LNCaP clone FGC (cell line): ENCODE data around the gene FREM1.
"Not testable (repeated sequence)": the region's sequence is repeated elsewhere in the genome, so short reads cannot be mapped to it uniquely, and the experiment has no call there.

Experiments used
- DNase-seq: peaks from one replicate; pipeline ENCODE4 v3.0.0-alpha.2; 2011; ENCODE audit warnings: low read depth
- H3K4me3 ChIP-seq: 2 replicates; pipeline ENCODE4 v1.5.1; 2011; ENCODE audit warnings: mild to moderate bottlenecking, low read depth, low read length, control low read depth
- TF ChIP-seq, protein P1 (sequence below): IDR thresholded peaks from 2 replicates; pipeline ENCODE4 v1.5.1; 2012; ENCODE audit warnings: mild to moderate bottlenecking; ENCODE audit not compliant: control insufficient read depth, insufficient read depth; ENCODE audit errors: extremely low read depth

FREM1 gene

GRCh38 chr9:14926941-14927624 lies 16.9 kb upstream of the FREM1 start:
- H3K4me3 ChIP-seq = no peak overlapping the region
- TF ChIP-seq, protein P1, sequence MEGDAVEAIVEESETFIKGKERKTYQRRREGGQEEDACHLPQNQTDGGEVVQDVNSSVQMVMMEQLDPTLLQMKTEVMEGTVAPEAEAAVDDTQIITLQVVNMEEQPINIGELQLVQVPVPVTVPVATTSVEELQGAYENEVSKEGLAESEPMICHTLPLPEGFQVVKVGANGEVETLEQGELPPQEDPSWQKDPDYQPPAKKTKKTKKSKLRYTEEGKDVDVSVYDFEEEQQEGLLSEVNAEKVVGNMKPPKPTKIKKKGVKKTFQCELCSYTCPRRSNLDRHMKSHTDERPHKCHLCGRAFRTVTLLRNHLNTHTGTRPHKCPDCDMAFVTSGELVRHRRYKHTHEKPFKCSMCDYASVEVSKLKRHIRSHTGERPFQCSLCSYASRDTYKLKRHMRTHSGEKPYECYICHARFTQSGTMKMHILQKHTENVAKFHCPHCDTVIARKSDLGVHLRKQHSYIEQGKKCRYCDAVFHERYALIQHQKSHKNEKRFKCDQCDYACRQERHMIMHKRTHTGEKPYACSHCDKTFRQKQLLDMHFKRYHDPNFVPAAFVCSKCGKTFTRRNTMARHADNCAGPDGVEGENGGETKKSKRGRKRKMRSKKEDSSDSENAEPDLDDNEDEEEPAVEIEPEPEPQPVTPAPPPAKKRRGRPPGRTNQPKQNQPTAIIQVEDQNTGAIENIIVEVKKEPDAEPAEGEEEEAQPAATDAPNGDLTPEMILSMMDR = no peak
- peak; percentile 22 for DNase-seq

DNA sequence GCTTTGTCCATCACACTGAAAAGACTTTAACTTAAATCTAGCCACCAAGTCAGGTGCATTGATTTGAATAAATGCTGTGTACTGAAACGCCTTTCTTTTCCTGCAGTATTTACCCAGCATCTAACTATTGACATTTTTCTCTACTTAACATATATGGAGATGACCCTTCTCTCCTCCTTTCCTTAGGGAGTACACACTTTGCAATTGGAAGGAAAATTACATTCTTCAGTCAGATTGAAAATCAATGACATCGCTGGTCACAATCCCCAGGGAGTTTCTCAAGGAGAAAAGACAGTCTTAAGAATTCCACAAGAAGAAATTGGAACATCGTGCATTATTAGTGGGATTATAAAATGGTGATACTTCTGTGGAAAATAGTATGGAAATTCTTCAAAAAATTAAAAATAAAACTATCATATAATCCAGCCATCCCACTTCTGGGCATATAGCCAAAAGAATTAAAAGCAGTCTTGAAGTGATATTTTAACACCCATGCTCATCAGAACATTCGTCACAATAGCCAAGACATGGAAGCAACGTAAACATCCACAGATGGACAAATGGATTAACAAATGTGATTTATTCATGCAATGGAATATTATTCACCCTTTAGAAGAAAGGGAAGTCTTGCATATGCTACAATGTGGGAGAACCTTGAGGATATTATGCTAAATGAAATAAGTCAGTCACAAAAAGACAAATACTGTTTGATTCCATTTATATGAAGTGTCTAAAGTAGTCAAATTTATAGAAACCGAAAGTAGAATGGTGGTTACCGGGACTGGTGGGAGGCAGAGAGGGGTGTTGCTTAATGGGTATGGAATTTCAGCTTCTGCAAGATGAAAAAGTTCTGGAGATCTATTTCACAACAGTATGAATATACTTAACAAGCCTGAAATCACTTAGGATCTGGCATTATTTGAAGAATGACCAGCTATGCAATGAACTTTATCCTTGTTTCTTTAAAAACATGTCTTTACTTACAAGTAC lies 14.3 kb upstream of the FREM1 start:
- H3K4me3 ChIP-seq = no peak overlapping the region
- TF ChIP-seq, protein P1 = no peak
- no peak for DNase-seq

GRCh38 chr9:14923701-14924100 lies 13.5 kb upstream of the FREM1 start:
- DNase-seq = no peak
- TF ChIP-seq, protein P1 = no peak
- no peak overlapping the region for H3K4me3 ChIP-seq

GRCh38 chr9:14920805-14921204 lies 10.6 kb upstream of the FREM1 start:
- not testable (repeated sequence) for DNase-seq

GRCh38 chr9:14913366-14913765 lies 3.1 kb upstream of the FREM1 start:
- TF ChIP-seq, protein P1 = no peak
- H3K4me3 ChIP-seq = no peak overlapping the region
- no peak for DNase-seq

More at GRCh38 chr9:14920805-14921204, 10.6 kb upstream of the FREM1 start:
- not testable (repeated sequence) for H3K4me3 ChIP-seq

- no peak for DNase-seq
- no peak overlapping the region for H3K4me3 ChIP-seq
- TF ChIP-seq, protein P1 = no peak
These were observed 2.6 kb upstream of the FREM1 start for GRCh38 chr9:14912859-14913258.

- H3K4me3 ChIP-seq = no peak overlapping the region
- no peak for DNase-seq
- TF ChIP-seq, protein P1 = no peak
These were observed 818 bp upstream of the FREM1 start for GRCh38 chr9:14911046-14911445.
